Testis (tissue), 2 donors: ENCODE measurements around the gene CFAP65.

Source experiments
- POLR2A ChIP-seq: fragments of 450-650 bp; IDR thresholded peaks from one replicate; pipeline ENCODE4 v1.6.1; 2017; ENCODE audit warnings: antibody characterized with exemption, mild to moderate bottlenecking, moderate library complexity
- TF ChIP-seq, protein P1 (sequence below), 3 experiments: fragments of 450-650 bp in 2 of 3; fragments of 200-600 bp in 1 of 3; sonication (generic) in 1 of 3; IDR thresholded peaks; one replicate each; pipeline ENCODE4 v1.5.1; 2016 to 2019; ENCODE audit warnings: antibody characterized with exemption in 3 of 3, mild to moderate bottlenecking in 2 of 3, moderate library complexity in 1 of 3

DNA sequence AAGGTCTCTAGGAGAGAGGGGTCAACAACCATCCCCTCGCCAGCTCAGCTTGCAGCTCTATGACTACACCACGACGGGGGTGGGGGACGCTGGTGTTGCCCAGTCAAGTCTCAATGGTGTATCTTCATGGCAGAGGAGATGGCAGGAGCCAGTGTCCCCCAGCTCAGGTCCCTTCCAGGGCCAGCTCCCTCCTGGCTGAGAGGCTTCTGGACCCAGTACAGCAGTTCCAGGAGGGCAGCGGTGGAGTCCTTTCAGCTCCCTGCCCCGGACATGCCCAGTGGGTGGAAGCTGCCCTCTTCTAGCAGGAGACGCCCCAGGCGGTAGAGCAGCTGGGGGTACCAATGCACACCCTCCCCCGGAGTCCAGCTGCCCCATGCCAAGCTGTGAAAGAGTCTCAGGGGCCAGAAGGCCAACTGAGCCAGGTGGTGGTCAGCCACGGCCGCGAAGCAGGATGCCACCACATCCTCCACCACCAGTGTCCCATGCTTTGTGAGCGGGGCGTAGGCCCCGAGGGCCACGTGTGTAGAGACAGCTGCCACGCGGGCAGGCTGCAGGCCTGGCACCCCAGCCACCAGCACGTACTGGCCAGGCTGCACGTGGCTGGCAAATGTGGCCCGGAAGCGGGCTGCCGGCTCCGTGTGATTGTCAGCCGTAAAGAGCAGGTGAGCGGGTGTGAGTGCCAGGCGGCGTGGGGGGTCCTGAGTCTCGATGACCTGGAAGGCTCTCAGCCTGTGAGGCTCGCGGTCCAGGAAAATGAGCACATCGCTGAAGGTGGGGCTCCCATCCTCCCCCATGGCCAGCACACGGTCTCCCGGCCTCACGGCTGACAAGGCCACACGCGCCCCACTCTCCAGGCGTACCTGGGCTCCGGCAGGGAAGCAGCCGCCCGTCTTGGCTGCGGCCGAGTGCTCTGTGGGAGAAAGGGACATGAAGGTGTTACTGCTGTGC, 13.9 kb upstream of the CFAP65 start:
- TF ChIP-seq, protein P1, sequence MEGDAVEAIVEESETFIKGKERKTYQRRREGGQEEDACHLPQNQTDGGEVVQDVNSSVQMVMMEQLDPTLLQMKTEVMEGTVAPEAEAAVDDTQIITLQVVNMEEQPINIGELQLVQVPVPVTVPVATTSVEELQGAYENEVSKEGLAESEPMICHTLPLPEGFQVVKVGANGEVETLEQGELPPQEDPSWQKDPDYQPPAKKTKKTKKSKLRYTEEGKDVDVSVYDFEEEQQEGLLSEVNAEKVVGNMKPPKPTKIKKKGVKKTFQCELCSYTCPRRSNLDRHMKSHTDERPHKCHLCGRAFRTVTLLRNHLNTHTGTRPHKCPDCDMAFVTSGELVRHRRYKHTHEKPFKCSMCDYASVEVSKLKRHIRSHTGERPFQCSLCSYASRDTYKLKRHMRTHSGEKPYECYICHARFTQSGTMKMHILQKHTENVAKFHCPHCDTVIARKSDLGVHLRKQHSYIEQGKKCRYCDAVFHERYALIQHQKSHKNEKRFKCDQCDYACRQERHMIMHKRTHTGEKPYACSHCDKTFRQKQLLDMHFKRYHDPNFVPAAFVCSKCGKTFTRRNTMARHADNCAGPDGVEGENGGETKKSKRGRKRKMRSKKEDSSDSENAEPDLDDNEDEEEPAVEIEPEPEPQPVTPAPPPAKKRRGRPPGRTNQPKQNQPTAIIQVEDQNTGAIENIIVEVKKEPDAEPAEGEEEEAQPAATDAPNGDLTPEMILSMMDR (IDR thresholded peaks at IDR 0.05), result no peak
- no peak for TF ChIP-seq POLR2A
